NCI-H2227 (cell line): ENCODE results near the gene INAFM1.
A peak's percentile ranks its signal among the peaks of the same experiment; 100 is the strongest.
"Not testable (repeated sequence)": the region's sequence is repeated elsewhere in the genome, so short reads cannot be mapped to it uniquely, and the experiment has no call there.

Source experiments
- DNase-seq: peaks from one replicate; lab custom pipeline; 2025; ENCODE audit not compliant: unreplicated experiment; lab: John Stamatoyannopoulos, UW

INAFM1 gene

DNA sequence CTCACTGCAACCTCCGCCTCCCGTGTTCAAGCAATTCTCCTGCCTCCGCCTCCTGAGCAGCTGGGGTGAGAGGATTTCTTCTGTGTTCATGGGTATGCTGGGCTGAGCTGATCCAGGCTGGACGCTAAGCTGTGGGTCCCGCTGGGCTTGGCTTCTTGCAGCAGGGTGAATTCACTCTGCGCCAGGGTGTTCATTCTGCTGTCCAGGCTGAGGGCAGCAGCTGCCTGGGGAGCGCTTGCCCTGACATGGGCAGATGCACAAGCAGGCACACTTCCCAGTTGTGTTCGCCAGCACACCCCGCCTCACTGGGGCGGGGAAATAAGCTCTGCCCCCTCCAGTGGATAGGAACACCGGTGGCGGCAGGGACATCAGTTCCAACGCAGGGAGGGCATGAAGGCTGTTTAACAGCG, 7.3 kb upstream of the INAFM1 start:
- no peak for DNase-seq

DNA sequence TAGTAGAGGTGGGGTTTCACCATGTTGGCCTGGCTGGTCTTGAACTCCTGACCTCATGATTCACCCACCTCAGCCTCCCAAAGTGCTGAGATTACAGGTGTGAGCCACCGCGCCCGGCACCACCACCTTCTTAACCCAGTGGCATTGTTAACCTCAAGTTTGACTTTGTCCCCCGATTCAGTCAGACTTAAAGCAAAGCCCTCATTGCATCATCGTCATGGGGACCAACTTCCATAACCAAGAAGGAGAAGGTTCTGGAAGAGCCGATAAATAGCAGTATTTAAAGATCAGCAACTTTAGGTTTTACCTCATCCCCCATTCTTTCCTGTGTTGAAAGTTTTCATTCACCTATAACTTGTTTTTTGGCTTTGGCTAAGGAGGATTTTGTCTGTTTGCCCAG, 6.7 kb upstream of the INAFM1 start:
- no peak for DNase-seq

DNA sequence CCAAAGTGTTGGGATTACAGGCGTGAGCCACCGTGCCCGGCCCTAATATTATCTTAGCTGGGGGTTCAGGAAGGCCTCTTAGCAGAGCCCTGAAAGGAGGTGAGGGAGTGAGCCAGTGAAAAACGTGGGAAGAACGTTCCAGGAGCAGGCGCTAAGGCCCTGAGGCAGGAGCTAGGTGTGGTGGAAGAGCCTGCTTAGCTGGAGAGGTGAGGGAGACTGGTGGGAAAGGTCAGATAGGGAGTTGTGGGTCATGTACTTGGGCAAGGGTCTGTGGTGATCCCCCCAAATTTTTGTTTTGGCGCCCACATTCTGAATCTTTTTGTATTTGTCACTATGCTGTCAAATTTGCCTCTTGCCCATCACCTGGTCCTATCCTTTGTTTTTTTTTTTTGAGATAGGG, 5.1 kb upstream of the INAFM1 start:
- no peak for DNase-seq

DNA sequence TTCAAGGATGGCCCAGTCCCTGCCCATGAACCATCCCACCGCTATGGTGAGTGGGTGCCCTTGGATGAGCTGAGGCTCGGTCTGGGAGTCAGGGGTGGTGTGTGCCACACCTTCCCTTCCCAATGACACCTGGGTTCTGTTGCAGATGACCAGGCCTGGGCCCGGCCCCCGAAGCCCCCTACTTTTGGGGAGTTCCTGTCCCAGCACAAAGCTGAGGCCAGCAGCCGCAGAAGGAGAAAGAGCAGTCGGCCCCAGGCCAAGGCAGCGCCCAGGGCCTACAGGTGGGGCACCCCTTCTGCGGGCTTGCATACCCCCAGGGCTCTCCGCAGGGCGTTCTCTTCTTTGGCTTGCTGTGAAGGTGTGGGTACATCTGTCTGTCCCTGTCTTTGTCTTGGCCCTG, 4.3 kb upstream of the INAFM1 start:
- no peak for DNase-seq

DNA sequence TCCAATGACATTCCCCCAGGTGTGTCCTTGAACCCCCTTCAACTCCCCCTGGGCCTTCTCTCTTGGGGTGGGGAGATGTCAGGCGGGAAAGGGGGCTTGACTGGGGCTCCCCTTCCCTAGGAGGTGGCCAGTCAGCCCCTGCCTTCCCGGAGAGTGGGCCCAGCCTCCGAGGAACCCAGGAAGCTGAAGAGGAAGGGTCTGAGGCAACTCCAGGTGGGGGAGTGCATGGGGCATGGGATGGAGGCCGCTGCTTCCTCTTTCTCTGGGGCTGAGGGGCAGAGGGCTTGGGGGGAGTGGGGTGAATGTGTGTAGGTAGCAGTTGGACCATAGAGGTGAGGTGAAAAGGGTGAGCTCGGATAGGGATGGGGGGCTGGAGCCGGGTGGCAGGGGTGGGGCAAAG, 2.7 kb upstream of the INAFM1 start:
- no peak for DNase-seq

DNA sequence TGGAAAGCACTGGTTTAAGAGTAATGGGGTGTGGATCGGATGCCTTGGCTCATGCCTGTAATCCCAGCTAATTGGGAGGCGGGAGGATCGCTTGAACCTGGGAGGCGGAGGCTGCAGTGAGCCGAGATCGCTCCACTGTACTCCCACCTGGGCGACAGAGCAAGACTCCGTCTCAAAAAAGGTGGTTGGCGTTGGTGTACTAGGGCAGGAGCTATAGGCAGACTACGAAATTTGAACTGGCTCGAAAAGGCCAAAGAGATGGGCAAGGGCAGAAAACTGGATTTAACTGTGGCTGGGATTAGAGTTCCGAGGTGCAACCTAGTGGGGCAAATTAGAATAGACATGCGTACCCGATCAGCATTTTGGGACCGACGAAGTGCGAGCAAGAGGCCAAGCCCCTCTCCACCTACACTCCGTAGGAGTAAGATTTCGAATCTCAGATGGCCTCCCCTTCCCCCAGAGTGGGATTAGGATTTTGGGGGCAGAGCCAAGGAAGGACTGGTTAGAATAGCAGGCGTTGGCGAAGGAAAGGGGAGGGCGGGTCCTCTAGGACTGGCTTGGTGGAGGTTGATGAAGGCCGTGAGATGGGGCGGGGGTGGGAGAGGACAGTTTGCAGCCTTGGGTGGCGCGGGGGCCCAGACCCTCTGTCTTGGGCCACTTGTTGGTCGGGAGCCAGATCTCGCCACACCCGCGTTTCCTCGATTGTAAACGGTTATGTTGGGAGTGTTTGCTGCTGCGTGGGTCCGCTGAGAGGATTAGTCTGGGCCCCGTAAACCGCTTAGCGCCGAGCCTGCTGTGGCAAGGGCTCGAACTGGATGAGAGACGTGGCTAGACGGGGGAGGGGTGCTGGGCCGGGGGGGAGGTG, 2.0 kb upstream of the INAFM1 start:
- no peak for DNase-seq

DNA sequence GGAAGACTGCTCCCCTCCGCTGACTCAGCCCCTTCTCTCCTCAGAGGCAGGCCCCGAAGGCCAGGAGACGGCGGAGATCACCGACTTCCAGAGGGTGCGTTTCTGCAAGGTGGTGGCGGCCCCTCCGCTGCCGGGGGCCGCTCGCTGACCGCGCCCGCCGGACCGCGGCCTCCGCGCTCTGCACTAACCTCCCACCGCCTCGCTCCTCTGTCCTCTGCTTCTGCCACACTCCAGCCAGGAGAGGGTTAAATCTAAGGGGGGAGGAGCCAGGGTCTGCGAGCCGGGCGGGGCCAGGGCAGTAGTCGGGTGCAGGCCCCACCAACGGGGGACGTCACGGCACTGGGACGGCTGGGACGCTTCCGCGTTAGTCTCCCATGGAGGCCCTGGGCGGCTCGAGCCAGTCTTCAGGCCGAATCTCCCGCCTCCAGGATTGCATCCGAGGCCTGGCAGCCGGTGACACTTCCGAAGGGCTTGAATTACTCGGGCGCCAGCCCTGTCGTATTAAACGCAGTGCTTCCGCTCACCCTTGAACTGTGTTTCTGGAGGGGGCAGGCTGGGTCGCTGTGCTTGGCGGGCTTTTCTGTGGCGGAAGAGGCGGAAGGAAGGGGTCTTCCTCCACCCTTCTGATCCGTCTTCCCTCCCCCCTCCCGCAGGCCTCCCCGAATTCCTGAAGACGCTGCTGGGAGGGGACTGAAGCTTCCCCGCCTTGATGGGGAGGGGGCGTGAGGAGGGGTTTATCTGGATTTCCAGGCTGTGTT, 1.2 kb upstream of the INAFM1 start:
- DNase-seq: peak; percentile 90

DNA sequence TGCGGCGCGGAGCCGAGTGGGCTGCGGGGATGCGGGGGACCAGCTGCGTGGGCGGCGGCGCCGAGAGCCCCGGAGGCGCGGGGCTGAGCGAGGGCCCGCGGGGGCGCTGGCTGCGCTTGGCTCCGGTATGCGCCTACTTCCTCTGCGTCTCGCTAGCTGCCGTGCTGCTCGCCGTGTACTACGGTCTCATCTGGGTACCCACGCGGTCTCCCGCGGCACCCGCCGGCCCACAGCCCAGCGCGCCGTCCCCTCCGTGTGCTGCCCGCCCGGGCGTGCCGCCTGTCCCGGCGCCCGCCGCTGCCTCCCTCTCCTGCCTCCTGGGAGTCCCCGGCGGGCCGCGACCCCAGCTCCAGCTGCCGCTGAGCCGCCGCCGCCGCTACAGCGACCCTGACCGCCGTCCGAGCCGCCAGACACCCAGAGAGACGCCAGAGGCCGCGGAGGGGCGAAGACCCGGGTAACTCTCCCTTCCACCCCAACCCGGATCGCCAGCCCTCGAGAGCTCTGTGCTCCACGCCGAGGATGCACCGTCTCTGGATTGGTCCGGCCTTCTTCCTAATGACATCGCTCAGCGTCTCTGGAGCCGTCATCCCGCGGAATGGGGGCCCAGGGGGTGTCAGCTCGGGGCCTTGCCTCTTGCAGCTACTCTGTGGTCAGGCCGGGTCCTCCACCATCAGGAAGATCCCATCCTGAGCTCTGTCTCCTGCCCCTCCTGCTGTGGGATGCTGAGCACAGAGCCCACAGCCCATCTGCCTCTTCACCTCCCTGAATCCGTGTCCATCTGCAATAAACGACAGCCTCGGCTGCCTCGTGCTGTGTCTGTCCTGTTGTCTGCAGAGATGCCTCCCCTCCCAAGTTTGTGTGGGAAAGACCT, 441 bp downstream of the INAFM1 start:
- DNase-seq: peak; percentile 51

DNA sequence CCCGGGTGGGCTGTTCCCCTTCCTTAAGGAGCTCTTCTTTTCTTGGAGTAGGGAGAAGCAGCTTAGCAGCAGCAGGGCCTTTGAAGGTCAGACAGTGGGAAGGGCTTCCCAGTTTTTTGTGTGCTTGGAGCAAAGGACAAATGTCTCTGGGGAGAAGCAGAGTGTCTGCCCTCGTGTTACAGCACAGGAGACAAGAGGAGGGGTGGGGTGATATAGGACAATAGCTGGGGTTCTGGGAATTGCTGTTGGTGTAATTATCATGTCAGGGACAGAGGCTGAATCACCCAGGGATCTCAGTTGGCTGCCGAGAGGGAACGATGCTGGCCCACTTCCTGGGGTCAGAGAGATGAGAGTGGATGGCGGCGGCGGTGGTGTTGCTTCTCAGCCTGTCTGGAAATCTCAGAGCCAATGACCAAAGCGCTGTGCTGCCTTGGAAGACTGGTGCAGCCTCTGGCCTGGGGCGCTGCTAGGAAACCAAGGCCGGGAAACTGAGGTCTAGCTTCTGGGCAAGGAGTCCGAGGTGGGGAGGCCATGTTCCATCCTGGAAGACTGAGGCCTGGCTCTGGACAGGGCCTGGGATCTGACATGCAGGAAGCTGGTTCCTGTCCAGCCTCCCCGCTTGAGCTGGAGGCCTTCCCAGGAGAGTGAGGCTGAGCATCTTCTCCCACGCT, 1.2 kb downstream of the INAFM1 start:
- peak; percentile 48 for DNase-seq

DNA sequence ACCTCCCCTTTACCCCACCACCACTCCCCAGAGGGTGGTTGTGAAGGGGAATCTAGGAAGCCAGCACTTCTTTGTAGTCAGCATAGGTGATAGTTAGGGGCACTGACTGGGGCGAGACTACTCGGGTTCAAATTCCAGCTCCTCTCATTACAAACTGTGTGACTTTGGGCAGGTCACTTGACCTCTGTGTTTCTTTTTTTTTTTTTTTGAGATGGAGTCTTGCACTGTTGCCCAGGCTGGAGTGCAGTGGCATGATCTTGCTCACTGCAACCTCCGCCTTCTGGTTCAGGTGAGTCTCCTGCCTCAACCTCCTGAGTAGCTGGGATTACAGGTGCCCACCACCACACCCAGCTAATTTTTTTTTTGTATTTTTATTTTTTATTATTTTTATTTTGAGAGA, 1.8 kb downstream of the INAFM1 start:
- DNase-seq: not testable (repeated sequence)

DNA sequence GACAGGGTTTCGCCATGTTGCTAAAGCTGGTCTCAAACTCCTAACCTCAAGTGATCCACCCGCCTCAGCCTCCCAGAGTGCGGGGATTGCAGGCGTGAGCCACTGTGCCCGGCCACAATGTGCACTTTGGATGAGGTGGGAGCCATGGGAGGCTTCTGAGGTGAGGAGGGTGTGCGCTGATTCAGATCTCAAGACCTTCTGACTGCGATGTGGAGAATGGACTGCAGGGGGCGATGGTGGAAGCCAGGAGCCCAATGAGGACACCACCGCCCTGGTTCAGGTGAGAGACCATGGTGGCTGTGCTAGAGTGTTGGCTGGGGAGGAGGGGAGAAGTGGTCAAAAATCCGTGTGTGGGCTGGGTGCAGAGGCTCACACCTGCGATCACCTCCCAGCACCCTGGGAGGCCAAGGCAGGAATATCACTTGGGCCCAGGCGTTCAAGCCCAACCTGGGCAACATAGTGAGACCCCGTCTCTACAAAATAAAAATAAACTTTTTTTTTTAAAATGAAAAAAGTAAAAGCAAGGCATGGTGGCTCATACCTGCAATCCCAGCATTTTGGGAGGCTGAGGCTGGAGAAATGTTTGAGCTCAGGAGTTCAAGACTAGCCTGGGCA, 5.6 kb downstream of the INAFM1 start:
- peak; percentile 37 for DNase-seq

DNA sequence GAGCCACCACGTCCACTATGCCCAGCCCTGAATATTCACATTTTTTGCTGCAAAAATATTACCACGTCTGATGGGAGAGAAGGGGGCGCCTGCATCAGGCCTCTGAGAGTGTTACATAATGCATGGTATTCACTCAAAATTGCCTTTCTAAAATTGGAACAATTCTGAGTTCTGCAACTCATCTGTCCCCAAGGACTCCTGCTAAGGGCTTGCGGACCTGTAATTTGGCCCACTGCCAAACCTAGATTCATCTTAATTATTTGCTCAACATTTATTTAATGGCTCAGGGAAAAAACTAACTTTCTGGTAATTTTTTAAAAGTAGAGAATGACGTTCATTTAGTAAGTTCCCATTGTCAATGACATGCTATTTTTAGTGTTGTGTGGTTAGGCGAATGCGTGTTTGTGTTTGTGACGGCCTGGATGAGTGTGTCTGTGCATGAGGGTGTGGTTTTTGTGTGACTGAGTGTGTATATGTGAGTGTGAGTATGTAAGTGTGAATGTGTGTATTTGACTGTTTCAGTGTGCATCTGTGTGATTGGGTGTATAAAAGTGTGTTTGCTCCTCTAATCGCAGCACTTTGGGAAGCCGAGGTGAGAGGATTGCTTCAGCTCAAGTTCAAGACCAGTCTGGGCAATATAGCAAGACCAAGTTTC, 8.8 kb downstream of the INAFM1 start:
- no peak for DNase-seq

DNA sequence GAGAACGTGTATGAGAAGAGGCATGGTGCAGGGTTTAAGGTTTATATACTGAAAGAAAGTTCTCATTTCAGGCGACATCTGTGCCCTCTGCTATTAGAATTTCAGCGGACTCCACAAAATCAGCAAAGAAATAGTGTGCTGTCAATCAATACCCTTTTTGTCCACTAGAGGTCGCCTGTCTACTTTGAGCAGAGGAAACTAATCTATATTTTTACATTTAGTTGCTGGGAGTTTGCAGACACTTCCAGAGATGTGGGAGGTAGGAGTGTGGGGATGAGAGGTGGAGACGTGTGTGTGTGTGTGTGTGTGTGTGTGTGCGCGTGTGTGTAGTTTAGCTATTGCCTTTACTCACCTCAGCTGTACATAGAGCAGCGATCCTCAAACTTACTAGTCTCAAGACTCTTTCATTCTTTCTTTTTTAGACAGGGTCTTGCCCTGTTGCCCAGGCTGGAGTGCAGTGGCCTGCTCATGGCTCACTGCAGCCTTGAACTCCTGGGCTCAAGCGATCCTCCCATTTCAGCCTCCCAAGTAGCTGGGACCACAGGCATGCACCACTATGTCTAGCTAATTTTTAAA, 9.7 kb downstream of the INAFM1 start:
- peak; percentile 70 for DNase-seq

DNA sequence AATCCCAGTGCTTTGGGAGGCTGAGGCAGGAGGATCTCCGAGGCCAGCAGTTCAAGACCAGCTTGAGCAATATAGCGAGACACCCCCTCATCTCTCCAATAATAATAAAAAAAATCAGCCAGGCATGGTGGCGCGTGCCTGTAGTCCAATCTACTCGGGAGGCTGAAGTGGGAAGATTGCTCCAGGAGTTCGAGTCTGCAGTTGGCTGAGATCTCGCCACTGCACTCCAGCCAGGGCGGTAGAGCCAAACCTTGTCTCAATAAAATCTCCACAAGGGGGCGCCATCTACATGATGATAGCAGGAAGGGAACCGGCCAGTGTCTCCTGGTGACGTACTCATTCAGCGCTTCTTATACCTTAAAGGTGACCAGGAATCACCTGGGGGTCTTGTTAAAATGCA, 21.4 kb downstream of the INAFM1 start:
- peak; percentile 84 for DNase-seq

DNA sequence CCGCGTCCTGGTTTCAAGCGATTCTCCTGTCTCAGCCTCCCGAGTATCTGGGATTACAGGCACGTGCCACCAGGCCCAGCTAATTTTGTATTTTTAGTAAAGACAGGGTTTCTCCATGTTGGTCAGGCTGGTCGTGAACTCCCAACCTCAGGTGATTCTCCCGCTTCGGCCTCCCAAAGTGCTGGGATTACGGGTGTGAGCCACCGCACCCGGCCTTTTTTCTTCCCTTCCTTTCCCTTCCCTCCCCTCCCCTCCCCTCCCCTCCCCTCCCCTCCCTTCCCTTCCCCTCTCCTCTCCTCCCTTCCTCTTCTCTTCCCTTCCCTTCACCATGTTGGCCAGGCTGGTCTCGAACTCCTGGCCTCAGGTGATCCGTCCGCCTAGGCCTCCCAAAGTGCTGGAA, 26.2 kb downstream of the INAFM1 start:
- not testable (repeated sequence) for DNase-seq

DNA sequence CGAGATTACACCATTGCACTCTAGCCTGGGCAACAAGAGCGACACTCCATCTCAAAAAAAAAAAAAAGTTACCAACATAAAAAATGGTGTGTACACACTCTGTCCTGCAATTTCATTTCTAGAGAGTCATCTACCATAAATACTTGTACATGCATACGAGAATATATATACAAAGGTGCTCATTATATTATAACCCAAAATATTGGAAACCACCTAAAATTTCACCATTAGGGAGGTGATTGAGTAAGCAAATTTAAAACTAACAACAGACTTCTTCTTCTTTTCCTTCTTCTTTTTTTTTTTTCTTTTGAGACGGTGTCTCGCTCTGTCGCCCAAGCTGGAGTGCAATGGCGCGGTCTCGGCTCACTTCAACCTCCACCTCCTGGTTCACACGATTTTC, 27.6 kb downstream of the INAFM1 start:
- DNase-seq: no peak

DNA sequence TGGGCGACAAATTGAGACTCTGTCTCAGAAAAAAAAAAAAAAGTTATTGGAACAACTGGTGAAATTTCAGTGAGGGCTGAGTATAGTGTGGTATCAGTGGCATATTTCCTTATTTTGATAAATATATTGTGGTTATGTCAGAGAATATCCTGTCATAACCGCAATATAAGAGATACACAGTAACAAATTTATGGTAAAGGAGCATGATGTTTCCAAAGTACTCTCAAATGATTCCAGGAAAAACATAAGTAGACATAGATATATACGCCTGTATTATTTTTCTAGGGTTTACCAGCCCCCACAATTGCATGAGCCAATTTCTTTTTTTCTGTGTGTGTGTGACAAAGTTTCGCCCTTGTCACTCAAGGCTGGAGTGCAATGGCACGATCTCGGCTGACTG, 29.3 kb downstream of the INAFM1 start:
- DNase-seq: no peak

DNA sequence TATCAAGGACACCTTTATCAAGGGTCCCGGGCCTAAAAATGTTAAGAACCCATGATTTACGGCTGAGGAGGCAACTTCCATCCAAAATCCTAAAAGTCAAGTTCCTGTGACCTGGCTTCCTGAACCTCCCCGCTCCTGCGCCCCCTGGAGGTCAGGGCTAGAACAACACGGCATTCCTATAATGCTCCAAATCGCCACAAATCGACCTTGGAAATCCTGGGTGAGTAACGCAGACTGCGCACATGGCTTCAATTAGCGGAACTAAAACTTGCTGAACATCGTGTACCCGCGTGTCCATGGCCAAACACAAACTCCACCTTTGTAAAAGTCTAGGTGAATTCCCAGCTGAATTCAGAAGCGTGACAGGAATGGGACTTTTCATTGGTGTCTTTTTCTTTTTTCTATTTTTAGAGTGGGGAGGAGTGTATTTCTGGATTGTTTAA, 30.6 kb downstream of the INAFM1 start:
- DNase-seq: peak; percentile 61

DNA sequence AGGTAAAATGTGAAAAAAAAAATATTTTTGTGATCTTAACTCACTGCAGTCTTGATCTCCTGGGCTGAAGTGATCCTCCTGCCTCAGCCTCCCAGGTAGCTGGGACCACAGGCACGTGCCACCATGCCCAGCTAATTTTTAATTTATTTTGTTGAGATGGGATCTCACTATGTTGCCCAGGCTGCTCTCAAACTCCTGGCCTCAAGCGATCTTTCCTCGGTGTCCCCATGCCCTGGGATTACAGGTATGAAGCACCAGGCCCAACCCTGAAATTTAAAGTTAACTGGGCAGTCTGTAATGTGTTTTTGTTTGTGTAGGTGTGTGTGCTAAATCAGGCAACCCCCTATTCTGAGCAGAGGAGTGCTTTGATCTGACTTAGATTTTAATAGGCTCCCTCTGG, 31.6 kb downstream of the INAFM1 start:
- DNase-seq: no peak

DNA sequence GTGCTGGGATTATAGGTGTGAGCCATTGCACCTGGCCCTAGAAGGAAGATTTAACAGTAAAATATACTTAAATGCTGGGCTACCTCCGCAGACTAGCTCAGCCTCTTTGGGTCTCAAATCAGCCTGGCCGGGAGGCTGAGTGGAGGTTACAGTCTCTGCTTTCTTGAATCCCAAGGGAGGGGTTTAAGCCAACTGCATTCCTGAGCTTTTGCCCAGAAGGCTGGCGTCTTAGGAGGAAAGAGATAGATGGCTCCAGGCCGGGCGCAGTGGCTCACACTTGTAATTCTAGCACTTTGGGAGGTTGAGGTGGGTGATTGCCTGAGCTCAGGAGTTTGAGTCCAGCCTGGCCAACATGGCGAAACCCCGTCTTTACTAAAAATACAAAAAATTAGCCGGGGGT, 34.4 kb downstream of the INAFM1 start:
- DNase-seq: no peak
